ENCODE results near the gene LAMA3.

- TF ChIP-seq TAF1 (IDR thresholded peaks at IDR 0.05; ENCODE audit: low read depth, low read length): no peak
- TF ChIP-seq POLR2AphosphoS5 (IDR thresholded peaks at IDR 0.05; ENCODE audit: low read depth, low read length): no peak
- no peak for TF ChIP-seq POLR2A (IDR thresholded peaks at IDR 0.05; ENCODE audit: low read depth, low read length)
- no peak for TF ChIP-seq PAX5 (IDR thresholded peaks at IDR 0.05; ENCODE audit: insufficient read depth, low read length, severe bottlenecking)
These were observed 262.0 kb downstream of the LAMA3 start for GRCh38 chr18:23951206-23951605.

Data from GM12891 (cell line).